ENCODE results near the gene BHLHE40. TPM values are rescaled to one million over a fixed set of nuclear protein-coding genes. Genes with fewer than 3 reads are reported as not detected.
A peak's percentile ranks its signal among the peaks of the same experiment; 100 is the strongest.
"Not testable (repeated sequence)": the region's sequence is repeated elsewhere in the genome, so short reads cannot be mapped to it uniquely, and the experiment has no call there.

Gene BHLHE40
- total RNA-seq, 1 donor from 2014 or later: 375 TPM

GRCh38 chr3:4950351-4950784, 28.9 kb upstream of the BHLHE40 start:
- Mint-ChIP-seq H3K4me1 (no peaks in the 10 kb centered on the region), H3K27me3 (no peaks in the 10 kb centered on the region), H3K4me3 (no peak overlapping the region), H3K9me3 (peaks cover 7% of the 10 kb centered on the region), H3K27ac (no peak overlapping the region), H3K36me3 (ENCODE audit: low read depth) (peaks cover 2% of the 10 kb centered on the region)
- intact Hi-C loops (cut with micrococcal nuclease): no loop called here
- no peak for DNase-seq

DNA sequence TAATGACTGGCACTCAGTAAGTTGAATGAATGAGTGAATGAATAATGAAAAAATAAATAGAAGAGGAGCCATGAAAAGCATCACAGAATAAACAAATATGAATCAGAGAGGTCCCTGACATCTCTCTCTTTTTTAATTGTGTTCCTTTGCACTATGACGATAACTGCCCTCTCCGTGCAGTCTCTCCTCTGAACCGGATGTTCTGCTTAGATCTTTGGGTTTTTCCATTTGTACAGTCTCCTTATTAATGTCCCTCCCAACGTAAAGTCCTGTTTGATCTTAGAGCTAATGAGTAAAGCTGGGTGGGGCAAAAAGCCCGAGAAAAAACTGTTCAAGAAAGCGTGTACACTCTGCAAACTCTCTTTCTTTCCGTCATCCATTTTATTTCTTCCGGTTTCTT, 28.3 kb upstream of the BHLHE40 start:
- DNase-seq: no peak
- H3K9me3 Mint-ChIP-seq: peaks cover 7% of the 10 kb centered on the region
- no peaks in the 10 kb centered on the region for H3K27me3 Mint-ChIP-seq
- intact Hi-C loops (cut with micrococcal nuclease): no loop called here
- H3K4me3 Mint-ChIP-seq: no peak overlapping the region
- H3K4me1 Mint-ChIP-seq: no peaks in the 10 kb centered on the region
- H3K27ac Mint-ChIP-seq: no peak overlapping the region
- H3K36me3 Mint-ChIP-seq (ENCODE audit: low read depth): peaks cover 2% of the 10 kb centered on the region

- no peak for DNase-seq
- no peaks in the 10 kb centered on the region for H3K9me3 Mint-ChIP-seq
- no peaks in the 10 kb centered on the region for H3K27me3 Mint-ChIP-seq
- H3K4me1 Mint-ChIP-seq: no peaks in the 10 kb centered on the region
- no peak overlapping the region for H3K27ac Mint-ChIP-seq
- H3K4me3 Mint-ChIP-seq: no peak overlapping the region
- H3K36me3 Mint-ChIP-seq (ENCODE audit: low read depth): peaks cover 5% of the 10 kb centered on the region
- intact Hi-C loops (cut with micrococcal nuclease): no loop called here
These were observed 26.1 kb upstream of the BHLHE40 start for GRCh38 chr3:4953119-4953518.

GRCh38 chr3:4954256-4955000, 24.8 kb upstream of the BHLHE40 start:
- Mint-ChIP-seq H3K9me3 (peaks cover 6% of the 10 kb centered on the region), H3K4me1 (no peaks in the 10 kb centered on the region), H3K27ac (no peak overlapping the region), H3K4me3 (no peak overlapping the region), H3K36me3 (ENCODE audit: low read depth) (peaks cover 12% of the 10 kb centered on the region), H3K27me3 (no peaks in the 10 kb centered on the region)
- no peak for DNase-seq
- intact Hi-C loops (cut with micrococcal nuclease): no loop called here

DNA sequence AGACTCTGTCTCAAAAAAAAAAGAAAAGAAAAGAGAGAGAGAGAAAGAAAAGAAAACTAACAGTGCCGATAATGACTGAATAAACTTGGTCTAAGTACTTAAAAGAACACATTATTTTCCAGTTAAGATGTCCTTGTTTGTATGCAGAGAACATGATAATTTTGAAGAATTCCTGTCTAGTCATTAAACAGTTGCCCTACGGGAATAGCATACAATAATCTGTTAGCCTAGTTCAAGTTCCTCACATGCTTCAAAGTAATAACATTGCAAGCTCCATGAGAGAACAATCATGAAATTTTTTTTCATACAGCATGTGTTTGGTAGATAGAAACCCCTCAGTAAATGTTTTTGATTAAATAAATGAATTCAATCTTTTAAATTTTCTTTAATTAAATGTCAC, 23.1 kb upstream of the BHLHE40 start:
- Mint-ChIP-seq H3K36me3 (ENCODE audit: low read depth) (peaks cover 12% of the 10 kb centered on the region), H3K27me3 (no peaks in the 10 kb centered on the region), H3K4me1 (no peaks in the 10 kb centered on the region), H3K27ac (no peak overlapping the region), H3K9me3 (peaks cover 6% of the 10 kb centered on the region), H3K4me3 (no peak overlapping the region)
- no peak for DNase-seq
- intact Hi-C loops (cut with micrococcal nuclease): no loop called here

DNA sequence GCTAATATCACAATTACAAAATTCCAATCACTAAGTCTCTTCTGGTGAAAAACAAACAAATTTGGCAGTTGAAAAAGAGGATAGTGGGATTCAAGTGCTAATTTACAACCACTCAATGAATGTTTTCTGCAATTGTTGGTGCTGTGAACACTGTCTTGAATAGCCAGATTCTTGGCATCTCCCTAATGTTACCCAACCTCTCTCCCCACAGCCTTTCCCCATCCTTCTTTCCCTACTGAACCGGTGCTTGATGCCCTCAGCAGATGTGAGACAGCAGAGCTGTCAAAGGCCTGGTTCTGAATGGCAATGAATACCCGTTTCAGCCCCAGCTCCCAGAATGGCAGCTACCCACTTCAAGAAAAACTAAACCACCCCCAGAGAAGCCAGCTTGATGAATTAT, 22.5 kb upstream of the BHLHE40 start:
- H3K27ac Mint-ChIP-seq: no peak overlapping the region
- intact Hi-C loops (cut with micrococcal nuclease): no loop called here
- H3K4me3 Mint-ChIP-seq: no peak overlapping the region
- no peaks in the 10 kb centered on the region for H3K4me1 Mint-ChIP-seq
- H3K9me3 Mint-ChIP-seq: peaks cover 6% of the 10 kb centered on the region
- no peaks in the 10 kb centered on the region for H3K27me3 Mint-ChIP-seq
- no peak for DNase-seq
- H3K36me3 Mint-ChIP-seq (ENCODE audit: low read depth): peaks cover 12% of the 10 kb centered on the region

GRCh38 chr3:4957978-4958377, 21.3 kb upstream of the BHLHE40 start:
- H3K4me1 Mint-ChIP-seq: no peaks in the 10 kb centered on the region
- no peaks in the 10 kb centered on the region for H3K27me3 Mint-ChIP-seq
- intact Hi-C loops (cut with micrococcal nuclease): no loop called here
- no peak overlapping the region for H3K4me3 Mint-ChIP-seq
- H3K27ac Mint-ChIP-seq: no peak overlapping the region
- H3K9me3 Mint-ChIP-seq: peaks cover 6% of the 10 kb centered on the region
- H3K36me3 Mint-ChIP-seq (ENCODE audit: low read depth): peaks cover 12% of the 10 kb centered on the region
- DNase-seq: no peak

GRCh38 chr3:4959180-4959579, 20.1 kb upstream of the BHLHE40 start:
- H3K4me1 Mint-ChIP-seq: peaks cover 2% of the 10 kb centered on the region
- no peak overlapping the region for H3K4me3 Mint-ChIP-seq
- DNase-seq: no peak
- intact Hi-C loops (cut with micrococcal nuclease): no loop called here
- no peaks in the 10 kb centered on the region for H3K27me3 Mint-ChIP-seq
- H3K9me3 Mint-ChIP-seq: peaks cover 11% of the 10 kb centered on the region
- peaks cover 10% of the 10 kb centered on the region for H3K36me3 Mint-ChIP-seq (ENCODE audit: low read depth)
- H3K27ac Mint-ChIP-seq: no peak overlapping the region

- H3K36me3 Mint-ChIP-seq (ENCODE audit: low read depth): peaks cover 16% of the 10 kb centered on the region
- H3K27ac Mint-ChIP-seq; H3K4me3 Mint-ChIP-seq; H3K4me1 Mint-ChIP-seq; intact Hi-C loops (cut with micrococcal nuclease); DNase-seq; H3K27me3 Mint-ChIP-seq: not testable (repeated sequence)
- peaks cover 15% of the 10 kb centered on the region for H3K9me3 Mint-ChIP-seq
These were observed 17.4 kb upstream of the BHLHE40 start for GRCh38 chr3:4961865-4962264.

GRCh38 chr3:4963669-4964570, 15.3 kb upstream of the BHLHE40 start:
- Mint-ChIP-seq H3K36me3 (ENCODE audit: low read depth) (peaks cover 27% of the 10 kb centered on the region), H3K9me3 (peaks cover 26% of the 10 kb centered on the region), H3K27ac (no peak overlapping the region), H3K4me3 (no peak overlapping the region), H3K4me1 (peaks cover 10% of the 10 kb centered on the region), H3K27me3 (no peaks in the 10 kb centered on the region)
- no peak for DNase-seq
- intact Hi-C loops (cut with micrococcal nuclease): no loop called here

DNA sequence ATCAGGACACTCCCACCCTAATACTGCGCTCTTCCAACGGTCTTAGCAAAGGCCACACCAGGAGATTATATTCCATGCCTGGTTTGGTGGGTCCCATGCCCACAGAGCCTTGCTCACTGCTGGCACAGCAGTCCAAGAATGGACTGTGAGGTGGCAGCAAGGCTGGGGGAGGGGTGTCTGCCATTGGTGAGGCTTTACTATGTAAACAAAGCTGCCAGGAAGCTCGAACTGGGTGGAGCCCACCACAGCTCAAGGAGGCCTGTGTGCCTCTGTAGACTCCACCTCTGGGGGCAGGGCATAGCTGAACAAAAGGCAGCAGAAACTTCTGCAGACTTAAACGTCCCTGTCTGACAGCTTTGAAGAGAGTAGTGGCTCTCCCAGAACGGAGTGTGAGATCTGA, 13.2 kb upstream of the BHLHE40 start:
- H3K4me1 Mint-ChIP-seq; H3K27me3 Mint-ChIP-seq; H3K4me3 Mint-ChIP-seq; intact Hi-C loops (cut with micrococcal nuclease); H3K27ac Mint-ChIP-seq: not testable (repeated sequence)
- peaks cover 35% of the 10 kb centered on the region for H3K36me3 Mint-ChIP-seq (ENCODE audit: low read depth)
- peaks cover 27% of the 10 kb centered on the region for H3K9me3 Mint-ChIP-seq
- peak; percentile 77 for DNase-seq

- H3K4me3 Mint-ChIP-seq; H3K27me3 Mint-ChIP-seq; DNase-seq; H3K4me1 Mint-ChIP-seq; H3K27ac Mint-ChIP-seq; intact Hi-C loops (cut with micrococcal nuclease): not testable (repeated sequence)
- Mint-ChIP-seq H3K9me3 (peaks cover 30% of the 10 kb centered on the region), H3K36me3 (ENCODE audit: low read depth) (peaks cover 41% of the 10 kb centered on the region)
These were observed 11.6 kb upstream of the BHLHE40 start for GRCh38 chr3:4967683-4968082.

DNA sequence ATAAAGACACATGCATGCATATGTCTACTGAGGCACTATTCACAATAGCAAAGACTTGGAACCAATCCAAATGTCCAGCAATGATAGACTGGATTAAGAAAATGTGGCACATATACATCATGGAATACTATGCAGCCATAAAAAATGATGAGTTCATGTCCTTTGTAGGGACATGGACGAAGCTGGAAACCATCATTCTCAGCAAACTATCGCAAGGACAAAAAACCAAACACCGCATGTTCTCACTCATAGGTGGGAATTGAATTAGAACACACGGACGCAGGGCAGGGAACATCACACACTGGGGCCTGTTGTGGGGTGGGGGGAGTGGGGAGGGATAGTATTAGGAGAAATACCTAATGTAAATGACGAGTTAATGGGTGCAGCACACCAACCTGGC, 7.8 kb upstream of the BHLHE40 start:
- H3K4me3 Mint-ChIP-seq; intact Hi-C loops (cut with micrococcal nuclease); DNase-seq; H3K27me3 Mint-ChIP-seq; H3K27ac Mint-ChIP-seq: not testable (repeated sequence)
- Mint-ChIP-seq H3K9me3 (peaks cover 35% of the 10 kb centered on the region), H3K4me1 (peaks cover 26% of the 10 kb centered on the region), H3K36me3 (ENCODE audit: low read depth) (peaks cover 55% of the 10 kb centered on the region)

DNA sequence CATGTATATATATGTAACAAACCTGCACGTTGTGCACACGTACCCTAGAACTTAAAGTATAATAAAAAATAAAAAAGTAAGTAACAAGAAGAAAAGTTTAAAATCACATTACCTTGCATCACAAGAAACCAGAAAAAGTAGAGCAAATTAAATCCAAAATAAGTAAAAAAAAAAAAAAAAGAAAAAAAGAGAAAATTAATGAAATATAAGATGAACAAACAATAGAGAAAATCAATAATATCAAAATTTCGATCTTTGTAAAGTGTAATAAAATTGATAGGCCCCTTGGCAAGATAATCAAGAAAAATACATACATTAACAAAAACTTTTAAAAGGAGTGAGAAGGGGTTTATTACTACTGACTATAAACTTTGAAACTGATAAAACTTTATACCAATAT, 7.4 kb upstream of the BHLHE40 start:
- intact Hi-C loops (cut with micrococcal nuclease): no loop called here
- Mint-ChIP-seq H3K27me3 (no peaks in the 10 kb centered on the region), H3K27ac (no peak overlapping the region), H3K4me3 (no peak overlapping the region), H3K36me3 (ENCODE audit: low read depth) (peaks cover 52% of the 10 kb centered on the region), H3K9me3 (peaks cover 31% of the 10 kb centered on the region), H3K4me1 (peaks cover 27% of the 10 kb centered on the region)
- no peak for DNase-seq

All from activated CD4-positive, alpha-beta T cell treated with anti-CD3 and anti-CD28 coated beads, Interleukin-2, amount 10 ng/mL, durations not matched to agents 24 days and 14 days (primary cell).